MCF 10A (cell line): Measurements from ENCODE around the gene MCUB. TPM values are rescaled to one million over a fixed set of nuclear protein-coding genes. Genes with fewer than 3 reads are reported as not detected.

ENCODE experiments used
- BruUV-seq: library from RNA; stranded (reverse); fragments of 400-500 nt; replicated peaks from 2 replicates; lab custom pipeline; 2021; lab: Mats Ljungman, UMichigan
- CTCF ChIA-PET: fragments of 300-600 bp; sonication (Branson Sonifier 250); formaldehyde crosslinking; extraction: SDS; loops from one replicate; lab custom pipeline; 2021; ENCODE audit warnings: antibody characterized with exemption, inconsistent platforms; lab: Yijun Ruan, JAX
- POLR2A ChIA-PET: fragments of 300-600, 350-650 bp; sonication (Branson Sonifier 250); formaldehyde crosslinking; extraction: SDS; loops from one replicate; lab custom pipeline; 2020; ENCODE audit warnings: antibody characterized with exemption, inconsistent platforms; lab: Yijun Ruan, JAX
- DNase-seq: peaks from one replicate; pipeline ENCODE4 v3.0.0-alpha.2; 2018; ENCODE audit not compliant: unreplicated experiment
- H3K27ac Mint-ChIP-seq: one replicate; pipeline ENCODE4 v1.8.0; 2022; ENCODE audit warnings: mild to moderate bottlenecking, low read depth, mixed read lengths; ENCODE audit not compliant: unreplicated experiment
- H3K27me3 Mint-ChIP-seq: one replicate; pipeline ENCODE4 v1.8.0; 2022; ENCODE audit warnings: mixed read lengths; ENCODE audit not compliant: insufficient read depth, unreplicated experiment
- H3K36me3 Mint-ChIP-seq: one replicate; pipeline ENCODE4 v1.8.0; 2022; ENCODE audit warnings: mild to moderate bottlenecking, moderate library complexity, mixed read lengths; ENCODE audit not compliant: insufficient read depth, unreplicated experiment
- H3K4me1 Mint-ChIP-seq: one replicate; pipeline ENCODE4 v1.8.0; 2022; ENCODE audit warnings: mixed read lengths; ENCODE audit not compliant: insufficient read depth, unreplicated experiment
- H3K4me3 Mint-ChIP-seq: one replicate; pipeline ENCODE4 v1.8.0; 2022; ENCODE audit warnings: mild to moderate bottlenecking, moderate library complexity, mixed read lengths; ENCODE audit not compliant: unreplicated experiment
- H3K9me3 Mint-ChIP-seq: one replicate; pipeline ENCODE4 v1.8.0; 2022; ENCODE audit warnings: mixed read lengths; ENCODE audit not compliant: unreplicated experiment
- intact Hi-C: fragments of 100-400 bp; cut with micrococcal nuclease; formaldehyde crosslinking; loops from 2 replicates; pipeline ENCODE4 v1.14.1; 2022
- total RNA-seq: library from RNA; stranded (reverse); gene quantifications from 2 replicates; pipeline ENCODE4 v1.2.3, GENCODE V29; 2022
- TF ChIP-seq, protein P1 (sequence below): fragments of 200-600 bp; IDR thresholded peaks from one replicate; pipeline ENCODE4 v1.8.0; 2022; ENCODE audit warnings: antibody characterized with exemption, mild to moderate bottlenecking; ENCODE audit not compliant: unreplicated experiment

The MCUB gene
- total RNA-seq, 1 experiment from 2014 or later = 16.3 TPM

GRCh38 chr4:109662771-109663170, 102.7 kb downstream of the MCUB start:
- Mint-ChIP-seq H3K9me3 (no peaks in the 10 kb centered on the region), H3K27ac (no peak overlapping the region), H3K27me3 (no peaks in the 10 kb centered on the region), H3K36me3 (no peaks in the 10 kb centered on the region), H3K4me1 (no peaks in the 10 kb centered on the region), H3K4me3 (no peak overlapping the region)
- ChIA-PET CTCF (interaction anchor here (1.3 kb wide), 1 partner anchor 235 kb away, joined by 6 read pairs; no protein-coding TSS in a partner anchor), POLR2A (interaction anchor here (0.6 kb wide), 1 partner anchor 77 kb away, joined by 4 read pairs; no protein-coding TSS in a partner anchor)
- intact Hi-C loops = no loop called here
- no TSS peak for BruUV-seq
- TF ChIP-seq, protein P1, sequence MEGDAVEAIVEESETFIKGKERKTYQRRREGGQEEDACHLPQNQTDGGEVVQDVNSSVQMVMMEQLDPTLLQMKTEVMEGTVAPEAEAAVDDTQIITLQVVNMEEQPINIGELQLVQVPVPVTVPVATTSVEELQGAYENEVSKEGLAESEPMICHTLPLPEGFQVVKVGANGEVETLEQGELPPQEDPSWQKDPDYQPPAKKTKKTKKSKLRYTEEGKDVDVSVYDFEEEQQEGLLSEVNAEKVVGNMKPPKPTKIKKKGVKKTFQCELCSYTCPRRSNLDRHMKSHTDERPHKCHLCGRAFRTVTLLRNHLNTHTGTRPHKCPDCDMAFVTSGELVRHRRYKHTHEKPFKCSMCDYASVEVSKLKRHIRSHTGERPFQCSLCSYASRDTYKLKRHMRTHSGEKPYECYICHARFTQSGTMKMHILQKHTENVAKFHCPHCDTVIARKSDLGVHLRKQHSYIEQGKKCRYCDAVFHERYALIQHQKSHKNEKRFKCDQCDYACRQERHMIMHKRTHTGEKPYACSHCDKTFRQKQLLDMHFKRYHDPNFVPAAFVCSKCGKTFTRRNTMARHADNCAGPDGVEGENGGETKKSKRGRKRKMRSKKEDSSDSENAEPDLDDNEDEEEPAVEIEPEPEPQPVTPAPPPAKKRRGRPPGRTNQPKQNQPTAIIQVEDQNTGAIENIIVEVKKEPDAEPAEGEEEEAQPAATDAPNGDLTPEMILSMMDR = no peak
- no peak for DNase-seq

DNA sequence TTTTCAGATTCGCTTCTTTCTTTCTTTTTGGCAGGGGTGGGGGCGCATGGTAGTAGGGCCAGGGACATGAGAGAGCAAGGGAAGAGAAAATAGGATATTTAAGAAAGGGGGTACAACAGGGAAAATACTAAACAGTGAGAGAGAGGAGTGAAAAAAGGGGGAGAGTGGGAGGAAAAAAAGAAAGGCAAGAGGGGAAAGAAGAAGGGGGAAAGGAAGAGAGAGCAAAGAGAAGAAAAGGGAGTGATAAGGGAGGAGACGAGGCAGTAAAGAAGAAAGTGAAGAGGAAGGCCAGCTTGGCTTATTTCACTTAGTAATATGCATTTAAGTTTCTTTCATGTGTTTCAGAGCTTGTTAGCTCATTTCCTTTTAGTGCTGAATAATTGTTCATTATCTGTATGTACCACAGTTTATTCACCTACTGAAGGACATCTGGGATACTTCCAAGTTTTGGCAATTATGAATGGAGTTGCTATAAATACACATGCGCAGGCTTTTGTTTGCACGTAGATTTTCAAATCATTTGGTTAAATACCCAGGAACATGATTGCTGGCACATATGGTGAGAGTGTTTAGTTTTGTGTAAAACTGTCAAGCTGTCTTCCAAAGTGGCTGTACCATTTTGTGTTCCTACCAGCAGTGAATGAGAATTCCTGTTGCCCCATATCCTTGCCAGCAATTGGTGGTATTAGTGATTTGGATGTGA, 105.9 kb downstream of the MCUB start:
- TF ChIP-seq, protein P1 = no peak
- POLR2A ChIA-PET = no interaction called here
- BruUV-seq = no TSS peak
- H3K27ac Mint-ChIP-seq = no peak overlapping the region
- no peak for DNase-seq
- H3K36me3 Mint-ChIP-seq = no peaks in the 10 kb centered on the region
- H3K4me3 Mint-ChIP-seq = no peak overlapping the region
- H3K27me3 Mint-ChIP-seq = no peaks in the 10 kb centered on the region
- intact Hi-C loops = no loop called here
- CTCF ChIA-PET = no interaction called here
- H3K9me3 Mint-ChIP-seq = no peaks in the 10 kb centered on the region
- H3K4me1 Mint-ChIP-seq = no peaks in the 10 kb centered on the region

DNA sequence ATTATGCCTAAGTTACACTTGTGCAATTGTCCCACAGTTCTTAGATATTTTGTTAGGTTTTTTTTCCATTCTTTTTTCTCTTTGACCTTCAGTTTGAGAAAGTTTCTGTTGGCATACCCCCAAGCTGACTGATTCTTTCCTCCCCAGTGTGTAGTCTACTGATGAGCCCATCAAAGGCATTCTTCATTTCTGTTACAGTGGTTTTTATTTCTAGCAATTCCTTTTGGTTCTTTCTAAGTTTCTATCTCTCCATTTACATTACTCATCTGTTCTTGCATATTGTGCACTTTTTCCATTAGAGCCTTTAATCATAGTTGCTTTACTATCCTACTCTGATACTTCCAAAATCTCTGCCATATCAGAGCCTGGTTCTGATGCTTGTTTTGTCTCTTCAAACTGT, 111.3 kb downstream of the MCUB start:
- intact Hi-C loops = no loop called here
- Mint-ChIP-seq H3K27me3 (no peaks in the 10 kb centered on the region), H3K4me1 (no peaks in the 10 kb centered on the region), H3K4me3 (no peak overlapping the region), H3K27ac (no peak overlapping the region), H3K36me3 (peaks cover 6% of the 10 kb centered on the region), H3K9me3 (peaks cover 8% of the 10 kb centered on the region)
- DNase-seq = no peak
- ChIA-PET POLR2A (no interaction called here), CTCF (interaction anchor here (0.5 to 0.8 kb wide), 3 partner anchors 12 to 238 kb away, joined by 3 to 4 read pairs (median 4); no protein-coding TSS in a partner anchor)
- TF ChIP-seq, protein P1 = no peak
- no TSS peak for BruUV-seq

DNA sequence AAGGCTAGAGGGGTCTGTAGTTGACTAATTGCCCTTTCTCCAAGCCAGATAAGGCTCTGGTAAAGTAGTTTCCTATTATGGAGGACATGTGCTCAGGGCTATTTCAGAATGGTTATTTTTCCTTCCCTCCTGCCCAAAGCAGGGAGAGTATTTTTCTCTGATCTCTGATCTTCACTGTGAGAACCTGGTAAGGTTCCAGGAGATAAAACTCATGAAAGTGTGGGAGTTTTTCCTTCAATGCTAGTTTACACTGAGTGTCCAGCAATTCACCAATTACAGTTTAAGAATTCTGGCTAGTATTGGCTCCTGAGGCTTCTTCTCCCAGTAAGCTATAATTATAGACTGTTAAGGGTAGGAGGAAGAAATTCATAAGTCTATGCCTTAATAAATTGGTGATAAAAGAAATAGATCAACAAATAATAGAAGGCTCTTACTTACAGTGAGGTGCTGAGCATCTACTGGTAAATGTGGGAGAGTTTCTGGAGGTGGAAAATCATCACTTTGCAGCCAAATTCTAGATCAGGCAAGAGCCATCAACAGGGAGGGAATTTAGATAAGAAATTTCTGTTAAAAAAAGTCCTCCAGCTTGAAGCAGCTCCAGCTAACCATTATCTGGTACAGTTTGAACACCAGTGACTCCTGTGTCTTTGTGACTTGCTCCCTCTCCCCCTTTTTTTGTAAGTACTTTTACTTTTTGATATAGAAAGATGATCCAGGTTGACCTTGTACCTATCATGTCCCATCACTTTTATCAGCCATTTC, 112.3 kb downstream of the MCUB start:
- no peak for DNase-seq
- ChIA-PET POLR2A (no interaction called here), CTCF (interaction anchor here (0.6 to 0.8 kb wide), 3 partner anchors 29 to 293 kb away, joined by 3 to 4 read pairs (median 3); no protein-coding TSS in a partner anchor)
- TF ChIP-seq, protein P1 = no peak
- Mint-ChIP-seq H3K4me1 (no peaks in the 10 kb centered on the region), H3K9me3 (peaks cover 8% of the 10 kb centered on the region), H3K36me3 (peaks cover 6% of the 10 kb centered on the region), H3K4me3 (no peak overlapping the region), H3K27me3 (no peaks in the 10 kb centered on the region), H3K27ac (no peak overlapping the region)
- intact Hi-C loops = no loop called here
- BruUV-seq = no TSS peak
